HTERT RPE-1 (cell line): Measurements from ENCODE around the gene PRM1.
"Not testable (repeated sequence)": the region's sequence is repeated elsewhere in the genome, so short reads cannot be mapped to it uniquely, and the experiment has no call there.

Experiments used
- in situ Hi-C: fragments of 300-500 bp; cut with MboI; formaldehyde crosslinking; loops from 4 replicates; pipeline ENCODE4 v1.14.3; 2020; ENCODE audit warnings: low sequenced_read_pairs

The PRM1 gene

DNA sequence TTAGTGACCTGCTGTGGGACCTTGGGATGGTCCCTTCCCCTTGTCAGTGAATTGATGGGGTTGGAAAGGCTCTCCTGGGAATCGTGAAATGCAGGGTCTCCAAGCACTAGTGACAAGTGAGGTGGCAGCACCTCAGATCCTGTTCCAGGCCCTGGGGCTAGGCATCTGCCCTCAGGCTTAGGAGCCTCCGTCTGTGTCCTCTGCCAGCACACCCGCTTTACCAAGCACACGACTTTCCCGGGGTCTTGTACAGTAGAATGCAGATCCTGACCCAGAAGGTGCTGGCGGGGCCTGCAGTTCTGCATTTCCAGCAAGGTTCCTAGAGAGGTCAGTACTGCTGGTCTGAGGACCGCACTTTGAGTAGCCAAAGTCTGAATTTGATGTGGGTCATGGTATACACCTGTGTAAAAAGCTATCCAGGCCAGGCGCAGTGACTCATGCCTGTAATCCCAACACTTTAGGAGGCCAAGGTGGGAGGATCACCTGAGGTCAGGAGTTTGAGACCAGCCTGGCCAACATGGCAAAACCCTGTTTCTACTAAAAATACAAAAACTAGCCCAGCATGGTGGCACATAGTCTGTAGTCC is 33.3 kb upstream of the PRM1 start:
- in situ Hi-C loops: no loop called here

- in situ Hi-C loops: no loop called here
Observed at GRCh38 chr16:11313493-11314308, 32.6 kb upstream of the PRM1 start.

GRCh38 chr16:11312718-11313492 is 31.8 kb upstream of the PRM1 start:
- in situ Hi-C loops: no loop called here

- in situ Hi-C loops: no loop called here
Observed at GRCh38 chr16:11310997-11311561, 29.9 kb upstream of the PRM1 start.

DNA sequence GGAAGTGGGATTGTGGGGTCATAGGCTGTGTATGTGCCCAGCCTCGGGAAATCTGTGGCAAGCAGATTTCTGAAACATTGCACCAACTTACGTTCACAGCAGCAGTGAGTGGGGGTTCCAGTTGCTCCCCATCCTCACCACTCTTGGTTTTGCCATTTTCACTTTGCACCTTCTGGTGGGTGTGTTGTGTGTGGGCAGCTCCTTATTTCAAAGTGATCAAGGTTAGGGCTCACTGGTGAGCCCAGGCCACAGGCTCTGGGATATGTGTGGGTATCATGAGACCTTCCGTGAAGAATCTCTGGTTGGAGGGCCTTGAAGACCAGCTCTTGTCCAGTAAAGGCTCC is 29.5 kb upstream of the PRM1 start:
- in situ Hi-C loops: no loop called here

DNA sequence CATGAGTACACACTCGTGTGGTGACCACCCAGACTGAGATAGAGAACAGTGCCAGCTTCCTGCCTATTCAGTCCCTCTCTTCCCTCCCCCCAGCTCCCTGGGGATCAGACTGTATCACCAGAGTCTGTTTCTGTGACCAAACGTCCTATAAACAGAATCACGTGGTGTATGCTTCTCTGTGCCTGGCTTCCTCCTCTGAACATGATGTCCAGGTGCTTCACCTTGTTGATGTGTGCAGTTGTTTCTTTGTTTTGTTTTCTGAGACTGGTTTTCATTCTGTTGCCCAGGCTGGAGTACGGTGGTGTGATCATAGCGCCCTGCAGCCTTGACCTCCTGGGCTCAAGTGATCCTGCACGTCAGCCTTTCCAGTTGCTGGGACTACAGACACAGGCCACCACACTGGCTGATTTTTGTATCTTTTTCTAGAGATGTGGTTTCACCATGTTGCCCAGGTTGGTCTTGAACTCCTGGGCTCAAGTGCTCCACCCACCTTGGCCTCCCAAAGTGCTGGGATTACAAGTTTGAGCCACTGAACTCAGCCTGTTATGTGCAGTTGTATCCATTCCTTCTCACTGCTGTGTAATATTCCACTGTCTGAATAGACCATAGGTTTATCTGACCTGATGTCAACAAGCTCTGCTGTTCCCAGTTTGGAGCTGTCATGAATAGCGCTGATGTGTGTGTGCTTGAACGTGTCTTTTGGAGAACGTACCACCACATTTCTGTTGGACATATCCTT is 28.9 kb upstream of the PRM1 start:
- in situ Hi-C loops: no loop called here

GRCh38 chr16:11308493-11309283 is 27.6 kb upstream of the PRM1 start:
- in situ Hi-C loops: no loop called here

DNA sequence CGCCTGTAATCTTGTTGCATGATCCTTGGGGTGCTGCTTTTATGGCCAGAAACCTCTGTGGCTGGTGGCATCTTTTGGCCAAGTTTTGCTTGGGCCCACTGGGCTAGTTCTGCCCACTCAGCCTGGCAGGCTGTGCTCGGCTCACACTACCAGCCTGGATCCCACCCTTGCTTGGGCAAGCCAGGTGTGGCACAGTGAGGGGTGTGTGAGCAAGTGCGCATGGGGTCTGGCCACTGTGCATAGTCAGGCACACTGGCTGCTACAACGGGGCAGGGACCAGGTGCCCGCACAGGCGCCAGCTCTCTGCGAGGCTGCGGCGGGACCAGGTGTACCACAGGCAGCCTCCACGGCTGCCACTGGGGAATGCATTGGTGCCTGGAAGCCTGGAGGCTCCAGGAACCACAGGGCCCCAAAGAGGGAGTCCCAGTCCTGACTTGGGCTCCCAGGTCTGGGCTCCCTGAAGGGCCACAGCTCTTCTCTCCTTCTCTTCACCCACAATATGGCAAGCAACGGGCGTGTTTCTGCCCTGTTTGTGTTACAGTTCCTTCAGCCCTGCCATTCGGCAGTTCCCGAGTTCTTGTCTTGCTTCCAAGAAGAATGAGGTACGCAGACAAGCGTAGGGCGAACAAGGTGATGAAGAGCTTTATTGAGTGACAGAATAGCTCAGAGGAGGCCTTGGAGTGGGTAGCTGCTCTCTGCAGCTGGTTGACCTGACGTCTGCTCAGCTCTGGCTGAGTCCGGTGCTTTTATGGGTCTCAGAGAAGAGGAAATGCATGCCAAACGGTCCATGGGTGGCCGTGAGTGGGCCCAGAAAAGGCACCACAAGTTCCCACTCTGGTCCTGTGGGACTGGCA is 26.7 kb upstream of the PRM1 start:
- in situ Hi-C loops: no loop called here

- in situ Hi-C loops: no loop called here
Observed at GRCh38 chr16:11306997-11307638, 26.0 kb upstream of the PRM1 start.

GRCh38 chr16:11306381-11306780 is 25.3 kb upstream of the PRM1 start:
- in situ Hi-C loops: no loop called here

DNA sequence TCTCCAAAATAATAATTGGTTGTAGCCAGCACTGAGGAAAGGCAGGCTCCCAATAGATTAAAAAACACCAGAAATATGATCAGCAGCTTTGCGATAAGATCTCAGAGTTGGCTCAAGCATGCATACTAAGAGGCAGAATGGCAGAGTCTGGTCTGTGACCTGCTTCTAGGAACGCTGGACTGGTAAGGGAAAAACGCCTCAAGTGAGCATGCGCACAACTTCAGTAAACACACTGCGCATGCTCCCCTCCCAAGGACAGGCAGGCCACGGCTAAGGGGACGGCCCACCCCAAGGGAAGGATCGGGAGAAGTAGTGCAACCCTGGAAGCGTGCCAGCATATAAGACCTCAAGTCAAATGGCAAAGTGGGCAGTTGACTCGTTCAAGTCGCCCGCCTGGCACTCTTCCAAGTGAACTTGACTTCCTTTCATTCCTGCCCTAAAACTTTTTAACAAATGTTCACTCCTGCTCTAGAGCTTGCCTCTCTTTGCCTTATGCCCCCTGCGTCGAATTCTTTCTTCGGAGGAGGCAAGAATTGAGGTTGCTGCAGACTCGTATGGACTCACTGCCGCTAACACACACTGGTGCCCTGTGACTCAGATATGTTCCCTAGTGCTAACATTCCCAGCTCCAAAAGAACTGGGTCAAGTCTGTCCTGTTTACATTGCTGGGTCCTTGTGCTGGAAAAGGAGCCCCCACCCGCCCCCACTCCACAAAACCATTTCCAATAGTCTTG is 22.4 kb upstream of the PRM1 start:
- in situ Hi-C loops: no loop called here

DNA sequence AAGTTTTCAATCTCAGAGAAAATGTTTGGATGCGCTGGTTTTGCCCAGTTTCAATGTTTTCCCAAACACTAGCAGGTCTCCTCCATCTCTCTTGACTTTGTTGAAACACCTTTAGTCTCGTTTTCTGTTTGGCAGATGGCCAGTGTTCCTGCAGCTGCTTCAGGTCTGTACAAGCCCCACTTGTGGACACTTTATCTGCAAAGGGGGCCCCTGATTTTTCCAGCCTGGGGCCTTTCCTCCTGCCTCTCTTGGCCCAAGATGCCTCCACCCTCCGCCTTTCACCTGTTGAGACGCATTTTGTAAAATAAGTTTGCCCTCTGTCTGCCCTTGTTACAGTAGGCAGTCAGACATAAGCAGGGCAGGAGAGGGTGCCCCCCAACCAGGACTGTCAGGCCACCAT is 21.8 kb upstream of the PRM1 start:
- in situ Hi-C loops: no loop called here

- in situ Hi-C loops: no loop called here
Observed at GRCh38 chr16:11301645-11302501, 20.7 kb upstream of the PRM1 start.

DNA sequence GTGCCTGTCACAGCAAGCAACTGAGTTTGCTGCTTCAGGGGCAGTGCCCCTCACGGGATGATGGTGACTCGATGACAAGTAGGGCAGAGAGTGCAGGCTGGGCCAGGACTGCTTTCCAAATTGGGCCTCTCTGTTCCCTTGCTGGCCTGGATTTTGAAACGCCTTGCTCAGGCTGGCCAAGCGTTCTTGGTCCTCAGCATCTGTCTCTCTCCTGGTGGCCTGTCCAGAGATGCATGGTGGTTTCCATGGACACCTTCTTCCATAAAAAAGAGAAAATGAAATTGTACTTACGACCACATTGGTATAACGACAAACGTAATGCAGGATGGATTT is 19.4 kb upstream of the PRM1 start:
- in situ Hi-C loops: no loop called here

GRCh38 chr16:11299865-11300559 is 18.9 kb upstream of the PRM1 start:
- in situ Hi-C loops: no loop called here

DNA sequence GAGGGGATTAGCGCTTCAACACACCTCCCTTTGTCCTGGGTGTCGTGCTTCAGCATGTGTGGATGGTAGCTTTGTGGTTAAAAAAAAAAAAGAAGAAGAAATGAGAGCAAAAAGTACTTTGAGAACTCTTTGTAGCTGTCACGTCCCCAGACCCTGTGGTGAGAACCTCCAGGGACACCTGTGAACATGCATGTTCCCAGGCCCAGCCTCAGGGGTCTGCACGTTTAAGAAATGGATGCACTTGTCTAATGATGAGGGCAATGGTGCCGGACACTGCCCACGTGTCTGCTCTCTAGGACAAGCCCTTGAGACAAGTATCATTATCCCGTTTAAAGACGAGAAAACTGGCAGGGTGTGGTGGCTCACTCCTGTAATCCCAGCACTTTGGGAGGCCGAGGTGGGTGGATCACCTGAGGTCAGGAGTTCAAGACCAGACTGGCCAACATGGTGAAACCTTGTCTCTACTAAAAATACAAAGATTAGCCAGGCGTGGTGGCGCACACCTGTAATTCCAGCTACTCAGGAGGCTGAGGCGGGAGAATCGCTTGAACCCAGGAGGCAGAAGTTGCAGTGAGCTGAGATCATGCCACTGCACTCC is 17.9 kb upstream of the PRM1 start:
- in situ Hi-C loops: not testable (repeated sequence)
